Measurements from ENCODE around the gene MSMB. TPM values are rescaled to one million over a fixed set of nuclear protein-coding genes. Genes with fewer than 3 reads are reported as not detected.
"Not testable (repeated sequence)": the region's sequence is repeated elsewhere in the genome, so short reads cannot be mapped to it uniquely, and the experiment has no call there.

MSMB gene
- total RNA-seq, 1 donor from 2014 or later = not detected

GRCh38 chr10:46006219-46006618 is 39.9 kb downstream of the MSMB start:
- no peak overlapping the region for H3K27ac ChIP-seq
- H3K9me3 ChIP-seq = no peaks in the 10 kb centered on the region
- H3K36me3 ChIP-seq = peaks cover 68 to 96% of the 10 kb centered on the region in 2 donors
- H3K4me1 ChIP-seq = no peaks in the 10 kb centered on the region
- no peak for DNase-seq (ENCODE audit: low spot score in 2 of 2)
- H3K4me3 ChIP-seq = no peak overlapping the region
- intact Hi-C loops (cut with DNase I) = no loop called here
- H3K27me3 ChIP-seq = no peaks in the 10 kb centered on the region
- TF ChIP-seq CTCF (IDR thresholded peaks at IDR 0.05) = no peak

GRCh38 chr10:46005383-46005782 is 40.7 kb downstream of the MSMB start:
- peaks cover 61 to 95% of the 10 kb centered on the region in 2 donors for H3K36me3 ChIP-seq
- no peak overlapping the region for H3K27ac ChIP-seq
- H3K27me3 ChIP-seq = no peaks in the 10 kb centered on the region
- no peaks in the 10 kb centered on the region for H3K4me1 ChIP-seq
- no peaks in the 10 kb centered on the region for H3K9me3 ChIP-seq
- intact Hi-C loops (cut with DNase I) = no loop called here
- DNase-seq (ENCODE audit: low spot score in 2 of 2) = no peak
- no peak overlapping the region for H3K4me3 ChIP-seq
- no peak for TF ChIP-seq CTCF (IDR thresholded peaks at IDR 0.05)

GRCh38 chr10:46004963-46005362 is 41.1 kb downstream of the MSMB start:
- intact Hi-C loops (cut with DNase I) = no loop called here
- H3K27me3 ChIP-seq = no peaks in the 10 kb centered on the region
- no peaks in the 10 kb centered on the region for H3K9me3 ChIP-seq
- no peak for TF ChIP-seq CTCF (IDR thresholded peaks at IDR 0.05)
- peaks cover 60 to 91% of the 10 kb centered on the region in 2 donors for H3K36me3 ChIP-seq
- H3K4me1 ChIP-seq = no peaks in the 10 kb centered on the region
- no peak overlapping the region for H3K4me3 ChIP-seq
- no peak for DNase-seq (ENCODE audit: low spot score in 2 of 2)
- H3K27ac ChIP-seq = no peak overlapping the region

- Histone ChIP-seq H3K36me3 (peaks cover 41 to 80% of the 10 kb centered on the region in 2 donors), H3K4me1 (no peaks in the 10 kb centered on the region), H3K27me3 (no peaks in the 10 kb centered on the region), H3K27ac (no peak overlapping the region), H3K9me3 (no peaks in the 10 kb centered on the region), H3K4me3 (no peak overlapping the region)
- DNase-seq (ENCODE audit: low spot score in 2 of 2) = no peak
- no peak for TF ChIP-seq CTCF (IDR thresholded peaks at IDR 0.05)
- intact Hi-C loops (cut with DNase I) = no loop called here
Measured at GRCh38 chr10:46002916-46003693, 43.0 kb downstream of the MSMB start.

GRCh38 chr10:46002189-46002687 is 43.8 kb downstream of the MSMB start:
- H3K36me3 ChIP-seq = peaks cover 40 to 78% of the 10 kb centered on the region in 2 donors
- intact Hi-C loops (cut with DNase I); H3K4me1 ChIP-seq; H3K27ac ChIP-seq; H3K27me3 ChIP-seq; H3K4me3 ChIP-seq; H3K9me3 ChIP-seq; DNase-seq (ENCODE audit: low spot score in 2 of 2): not testable (repeated sequence)

- no peak for TF ChIP-seq CTCF (IDR thresholded peaks at IDR 0.05)
- Histone ChIP-seq H3K4me1 (no peaks in the 10 kb centered on the region), H3K9me3 (no peaks in the 10 kb centered on the region), H3K27ac (no peak overlapping the region), H3K36me3 (peaks cover 31 to 68% of the 10 kb centered on the region in 2 donors), H3K27me3 (no peaks in the 10 kb centered on the region), H3K4me3 (no peak overlapping the region)
- intact Hi-C loops (cut with DNase I) = no loop called here
- DNase-seq (ENCODE audit: low spot score in 2 of 2) = no peak
Measured at GRCh38 chr10:46001187-46001756, 44.8 kb downstream of the MSMB start.

Measured in ascending aorta (tissue), 2 donors.